H1 (cell line): ENCODE measurements around the gene ADRB2. TPM values are rescaled to one million over a fixed set of nuclear protein-coding genes. Genes with fewer than 3 reads are reported as not detected.
"Not testable (repeated sequence)": the region's sequence is repeated elsewhere in the genome, so short reads cannot be mapped to it uniquely, and the experiment has no call there.

ENCODE experiments used
- CTCF ChIA-PET: fragments of 300-600 bp; sonication (Branson Sonifier 250); formaldehyde crosslinking; loops from one replicate; lab custom pipeline; 2021; ENCODE audit not compliant: partially characterized antibody; lab: Charles Lee
- POLR2A ChIA-PET: fragments of 300-600 bp; sonication (Branson Sonifier 250); formaldehyde crosslinking; loops from one replicate; lab custom pipeline; 2021; ENCODE audit warnings: inconsistent platforms; ENCODE audit not compliant: partially characterized antibody; lab: Charles Lee
- DNase-seq, 2 experiments: peaks; one replicate each; pipeline versions ENCODE4 v3.0.0 to v3.0.0-alpha.2; 2010 to 2022; ENCODE audit warnings: low spot score in 2 of 2, low read depth in 1 of 2, mixed read lengths in 1 of 2
- FAIRE-seq: peaks from 2 replicates; lab custom pipeline; 2011; peaks lifted over from hg19 to GRCh38; lab: Jason Lieb, UNC
- H2AFZ ChIP-seq: 2 replicates; pipeline ENCODE4 v1.8.1; 2012; ENCODE audit warnings: low read length, inconsistent platforms
- H2AK5ac ChIP-seq: 2 replicates; pipeline ENCODE4 v1.6.1; 2013; ENCODE audit warnings: low read depth, low read length
- H2BK120ac ChIP-seq: replicated peaks from 2 replicates; pipeline ENCODE3; 2013; ENCODE audit warnings: low read depth, low read length, inconsistent platforms
- H2BK12ac ChIP-seq: 2 replicates; pipeline ENCODE4 v1.6.1; 2013; ENCODE audit warnings: low read depth, low read length
- H2BK15ac ChIP-seq: 2 replicates; pipeline ENCODE4 v1.6.1; 2013; ENCODE audit warnings: low read length
- H2BK20ac ChIP-seq: 2 replicates; pipeline ENCODE4 v1.6.1; 2013; ENCODE audit warnings: low read length
- H2BK5ac ChIP-seq: 2 replicates; pipeline ENCODE4 v1.6.1; 2013; ENCODE audit warnings: low read depth, low read length
- H3K14ac ChIP-seq: 2 replicates; pipeline ENCODE4 v1.6.1; 2013; ENCODE audit warnings: inconsistent platforms; ENCODE audit not compliant: insufficient read length
- H3K18ac ChIP-seq: 2 replicates; pipeline ENCODE4 v1.6.1; 2013; ENCODE audit warnings: low read length; ENCODE audit errors: extremely low read depth
- H3K23ac ChIP-seq: 2 replicates; pipeline ENCODE4 v1.6.1; 2013; ENCODE audit warnings: inconsistent platforms; ENCODE audit not compliant: insufficient read length
- H3K23me2 ChIP-seq: 2 replicates; pipeline ENCODE4 v1.6.1; 2013; ENCODE audit warnings: low read depth, low read length
- H3K27ac ChIP-seq: 2 replicates; pipeline ENCODE4 v1.6.1; 2011; ENCODE audit warnings: low read depth, low read length, inconsistent platforms
- H3K27me3 ChIP-seq, 4 experiments: replicated peaks in 1 of 4; 1 replicate in 1 of 4; 2 replicates in 3 of 4; pipeline versions ENCODE4 v1.6.1 to v1.8.1; 2011 to 2013; ENCODE audit warnings: low read length in 3 of 4, mild to moderate bottlenecking in 3 of 4, inconsistent platforms in 2 of 4, mixed read lengths in 2 of 4, moderate library complexity in 1 of 4; ENCODE audit not compliant: control insufficient read depth in 3 of 4, insufficient read depth in 3 of 4; ENCODE audit errors: extremely low read depth in 1 of 4
- H3K36me3 ChIP-seq, 4 experiments: 2 replicates each; pipeline versions ENCODE4 v1.6.1 to v1.8.1; 2011 to 2013; ENCODE audit warnings: mild to moderate bottlenecking in 4 of 4, low read length in 3 of 4, moderate library complexity in 2 of 4, control low read depth in 1 of 4, inconsistent platforms in 1 of 4; ENCODE audit not compliant: insufficient read depth in 4 of 4, control insufficient read depth in 2 of 4
- H3K4ac ChIP-seq: replicated peaks from 2 replicates; pipeline ENCODE3; 2013; ENCODE audit warnings: low read length, low read depth, mixed read lengths, inconsistent platforms; ENCODE audit not compliant: insufficient read length
- H3K4me1 ChIP-seq, 4 experiments: replicated peaks in 1 of 4; 1 replicate in 1 of 4; 2 replicates in 3 of 4; pipeline versions ENCODE4 v1.6.1 to v1.8.1; 2011 to 2013; ENCODE audit warnings: low read length in 3 of 4, inconsistent platforms in 2 of 4, mixed read lengths in 1 of 4; ENCODE audit not compliant: insufficient read depth in 4 of 4, control insufficient read depth in 3 of 4
- H3K4me2 ChIP-seq, 2 experiments: 2 replicates each; pipeline versions ENCODE4 v1.6.1 to v1.8.1; 2011 to 2013; ENCODE audit warnings: low read depth in 2 of 2, low read length in 2 of 2, control low read depth in 1 of 2, inconsistent platforms in 1 of 2, mild to moderate bottlenecking in 1 of 2; ENCODE audit not compliant: insufficient read depth in 1 of 2
- H3K4me3 ChIP-seq, 4 experiments: fragments of 200-600, 300-600 bp in 1 of 4; sonication (generic), shearing (Covaris generic), sonication (Bioruptor Twin) in 1 of 4; 2 replicates each; pipeline versions ENCODE4 v1.5.1 to v1.8.1; 2011 to 2016; ENCODE audit warnings: low read length in 4 of 4, low read depth in 3 of 4, control low read depth in 2 of 4, inconsistent platforms in 2 of 4, mild to moderate bottlenecking in 2 of 4, mixed read lengths in 1 of 4, moderate library complexity in 1 of 4; ENCODE audit not compliant: insufficient read depth in 2 of 4; ENCODE audit errors: extremely low read depth in 1 of 4
- H3K56ac ChIP-seq: replicated peaks from 2 replicates; pipeline ENCODE3; 2013; ENCODE audit warnings: low read depth, mild to moderate bottlenecking, mixed read lengths, low read length, inconsistent platforms; ENCODE audit not compliant: insufficient read length
- H3K79me1 ChIP-seq: 2 replicates; pipeline ENCODE4 v1.6.1; 2013; ENCODE audit warnings: low read depth, low read length, control low read depth
- H3K79me2 ChIP-seq, 2 experiments: 2 replicates each; pipeline versions ENCODE4 v1.6.1 to v1.8.1; 2012 to 2013; ENCODE audit warnings: low read length in 2 of 2, mild to moderate bottlenecking in 2 of 2, inconsistent platforms in 1 of 2; ENCODE audit not compliant: insufficient read depth in 2 of 2, control insufficient read depth in 1 of 2
- H3K9ac ChIP-seq, 4 experiments: replicated peaks in 1 of 4; 1 replicate in 1 of 4; 2 replicates in 3 of 4; pipeline versions ENCODE4 v1.6.1 to v1.8.1; 2011 to 2013; ENCODE audit warnings: low read depth in 3 of 4, low read length in 3 of 4, control low read depth in 2 of 4, mild to moderate bottlenecking in 2 of 4, moderate library complexity in 2 of 4, inconsistent platforms in 1 of 4; ENCODE audit errors: extremely low read depth in 1 of 4
- H3K9me3 ChIP-seq, 2 experiments: 2 replicates each; pipeline versions ENCODE4 v1.6.1 to v1.8.1; 2012 to 2013; ENCODE audit warnings: mild to moderate bottlenecking in 2 of 2, moderate library complexity in 2 of 2, control low read depth in 1 of 2, inconsistent platforms in 1 of 2, low read depth in 1 of 2, low read length in 1 of 2, mixed read lengths in 1 of 2; ENCODE audit not compliant: insufficient read depth in 2 of 2
- H4K20me1 ChIP-seq, 2 experiments: replicated peaks in 1 of 2; 2 replicates each; pipeline versions ENCODE3 to v1.8.1; 2011 to 2013; ENCODE audit warnings: inconsistent platforms in 2 of 2, low read length in 2 of 2, mild to moderate bottlenecking in 1 of 2; ENCODE audit not compliant: insufficient read depth in 2 of 2, control insufficient read depth in 1 of 2
- H4K5ac ChIP-seq: 2 replicates; pipeline ENCODE4 v1.6.1; 2013; ENCODE audit warnings: low read length, low read depth, mixed read lengths, inconsistent platforms; ENCODE audit not compliant: insufficient read length
- H4K8ac ChIP-seq: 2 replicates; pipeline ENCODE4 v1.8.0; 2013; ENCODE audit warnings: mild to moderate bottlenecking, moderate library complexity, low read length, inconsistent platforms; ENCODE audit not compliant: insufficient read depth; ENCODE audit errors: extremely low read depth
- H4K91ac ChIP-seq: replicated peaks from 2 replicates; pipeline ENCODE3; 2013; ENCODE audit warnings: low read length, mixed read lengths, inconsistent platforms; ENCODE audit not compliant: insufficient read length
- WGBS, 2 experiments: shearing (Covaris generic) in 1 of 2; methylation state at CpG; one replicate each; pipeline versions ENCODE4 v1.1.6 to v1.1.7; 2013 to 2015; ENCODE audit warnings: low lambda C conversion rate in 2 of 2, mixed read lengths in 2 of 2, inconsistent platforms in 1 of 2, low coverage in 1 of 2, missing lambda C conversion rate in 1 of 2; ENCODE audit not compliant: insufficient replicate concordance in 2 of 2, insufficient coverage in 1 of 2, insufficient read length in 1 of 2; ENCODE audit errors: extremely low coverage in 1 of 2, missing lambda C conversion rate in 1 of 2; 5-methylcytosine and 5-hydroxymethylcytosine counted together
- polyA plus RNA-seq, 7 experiments: library from polyadenylated mRNA; depleted of rRNA in 3 of 7; stranded (reverse) in 5 of 7; unstranded in 2 of 7; fragments of >200 nt in 5 of 7; fragments of 200-250 nt in 2 of 7; gene quantifications; 1 replicate in 5 of 7; 2 replicates in 1 of 7; 4 replicates in 1 of 7; pipeline versions ENCODE4 v1.2.1 to v1.2.3, GENCODE V29; 2011 to 2013; ENCODE audit warnings: missing spikeins in 2 of 7, mixed read lengths in 2 of 7
- total RNA-seq: library from RNA; stranded (reverse); fragmentation: NEBNext Ultra II Directional; extraction: Animal tissue kit (Norgen Biotek cat#: 25700); gene quantifications from 2 replicates; pipeline ENCODE4 v1.2.1, GENCODE V29; 2021

The ADRB2 gene
- total and polyA plus RNA-seq, 2 of the 8 experiments (the other 6 are each of a cell fraction or from before 2014, with no cell fraction given) = 0.65 to 0.77 TPM

DNA sequence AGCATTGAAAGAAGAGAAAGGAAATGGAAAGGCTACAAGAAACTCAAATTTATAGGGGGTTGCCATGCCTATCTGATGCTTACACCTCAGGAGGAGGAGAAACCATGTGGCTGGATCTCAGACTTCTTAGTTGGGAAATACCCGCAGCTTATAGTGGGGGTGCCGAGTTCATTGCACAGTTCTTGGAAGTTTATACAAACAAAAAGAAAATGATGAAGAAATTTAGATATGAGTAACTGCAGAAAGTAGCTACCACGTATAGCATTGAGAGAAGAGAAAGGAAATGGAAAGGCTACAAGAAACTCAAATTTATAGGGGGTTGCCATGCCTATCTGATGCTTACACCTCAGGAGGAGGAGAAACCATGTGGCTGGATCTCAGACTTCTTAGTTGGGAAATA lies 23.0 kb upstream of the ADRB2 start:
- H4K5ac ChIP-seq, H3K23me2 ChIP-seq, H3K18ac ChIP-seq, H2AK5ac ChIP-seq, H3K36me3 ChIP-seq, POLR2A ChIA-PET, H3K9me3 ChIP-seq, H2BK5ac ChIP-seq, H3K4ac ChIP-seq, H3K27ac ChIP-seq, H3K23ac ChIP-seq, H4K91ac ChIP-seq, H2BK20ac ChIP-seq, DNase-seq, H3K56ac ChIP-seq, H3K27me3 ChIP-seq, H2BK15ac ChIP-seq, H3K14ac ChIP-seq, H2BK12ac ChIP-seq, H3K4me3 ChIP-seq, H3K4me1 ChIP-seq, H3K9ac ChIP-seq, H2AFZ ChIP-seq, H3K79me1 ChIP-seq, FAIRE-seq, H2BK120ac ChIP-seq, H3K4me2 ChIP-seq, H3K79me2 ChIP-seq, H4K20me1 ChIP-seq, H4K8ac ChIP-seq: not testable (repeated sequence)
- 92% methylated on average over 3 of the region's 3 CpGs; no CpG with 5 or more reads in 1 of the 2 experiments for WGBS, 2 experiments
- CTCF ChIA-PET = interaction anchor here (1.4 to 2.6 kb wide), 3 partner anchors 62 to 195 kb away, joined by 3 to 8 read pairs (median 7); no protein-coding TSS in a partner anchor
